ENCODE data around the gene S100A2.
"Not testable (repeated sequence)": the region's sequence is repeated elsewhere in the genome, so short reads cannot be mapped to it uniquely, and the experiment has no call there.

The S100A2 gene

DNA sequence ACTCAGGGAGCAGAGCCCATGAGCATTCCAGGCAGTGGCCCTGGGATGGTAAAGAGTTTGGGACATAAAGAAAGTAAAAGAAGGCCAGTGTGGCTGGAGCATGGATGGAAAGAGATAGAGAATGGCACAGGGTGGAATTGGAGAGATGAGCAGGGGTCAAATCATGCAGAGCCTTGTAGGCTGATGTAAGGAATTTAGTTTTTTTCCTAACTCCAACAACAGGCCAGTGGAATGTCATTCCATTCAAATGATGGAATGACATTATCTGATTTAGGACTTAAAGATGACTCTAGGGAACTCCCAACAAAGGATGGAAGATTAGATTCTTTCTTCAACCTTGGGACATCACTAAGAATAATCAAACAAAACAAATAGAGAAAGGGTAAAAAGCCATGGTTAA, 12.8 kb upstream of the S100A2 start:
- Mint-ChIP-seq H3K27me3 (peaks cover 35% of the 10 kb centered on the region), H3K27ac (no peak overlapping the region), H3K36me3 (ENCODE audit: low read depth) (no peaks in the 10 kb centered on the region), H3K4me1 (ENCODE audit: low read depth) (peaks cover 6% of the 10 kb centered on the region), H3K4me3 (no peak overlapping the region), H3K9me3 (no peaks in the 10 kb centered on the region)
- DNase-seq, result no peak

DNA sequence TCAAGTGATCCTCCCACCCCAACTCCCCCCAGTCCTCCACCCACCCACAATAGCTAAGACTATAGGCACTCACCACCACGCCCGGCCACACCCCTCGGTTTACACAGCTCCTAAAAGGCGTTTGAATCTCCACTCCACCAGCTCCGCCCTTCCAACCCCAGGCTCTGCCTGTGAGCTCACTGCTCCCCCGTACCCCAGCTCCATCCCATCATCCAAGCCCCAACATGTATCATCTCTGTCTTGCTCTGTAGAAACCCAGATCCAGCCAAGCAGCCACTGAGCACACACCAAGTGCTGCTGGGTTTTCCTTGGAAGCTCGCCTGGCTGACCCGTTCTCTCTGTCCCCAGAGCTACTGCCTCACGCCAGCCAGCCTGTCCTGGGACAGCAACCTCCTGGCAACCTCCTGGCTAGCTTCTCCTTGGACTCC, 12.0 kb upstream of the S100A2 start:
- no peak overlapping the region for H3K4me3 Mint-ChIP-seq
- no peak for DNase-seq
- peaks cover 35% of the 10 kb centered on the region for H3K27me3 Mint-ChIP-seq
- H3K4me1 Mint-ChIP-seq (ENCODE audit: low read depth), result peaks cover 15% of the 10 kb centered on the region
- H3K27ac Mint-ChIP-seq, result no peak overlapping the region
- no peaks in the 10 kb centered on the region for H3K9me3 Mint-ChIP-seq
- no peaks in the 10 kb centered on the region for H3K36me3 Mint-ChIP-seq (ENCODE audit: low read depth)

DNA sequence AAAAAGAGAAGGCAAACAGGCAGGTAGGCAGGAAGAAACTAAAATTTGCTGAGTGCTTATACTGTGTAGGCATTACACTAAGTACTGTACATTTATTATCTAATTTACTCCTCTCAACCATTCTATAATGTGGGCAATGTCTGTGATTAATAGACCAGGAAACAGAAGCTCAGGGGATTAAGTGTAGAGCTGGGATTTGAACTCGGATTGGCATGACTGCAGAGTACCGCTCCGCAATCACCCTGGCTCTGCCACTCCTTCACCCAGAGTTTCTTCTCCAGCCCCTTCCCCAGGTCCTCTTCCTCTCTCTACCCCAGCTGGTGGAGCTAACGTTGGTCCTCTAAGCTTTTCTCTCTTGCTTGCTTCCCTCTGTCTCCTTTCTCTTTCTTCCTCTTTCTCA, 11.5 kb upstream of the S100A2 start:
- Mint-ChIP-seq H3K36me3 (ENCODE audit: low read depth) (no peaks in the 10 kb centered on the region), H3K27me3 (peaks cover 35% of the 10 kb centered on the region), H3K4me3 (no peak overlapping the region), H3K4me1 (ENCODE audit: low read depth) (peaks cover 20% of the 10 kb centered on the region), H3K9me3 (no peaks in the 10 kb centered on the region), H3K27ac (no peak overlapping the region)
- no peak for DNase-seq

DNA sequence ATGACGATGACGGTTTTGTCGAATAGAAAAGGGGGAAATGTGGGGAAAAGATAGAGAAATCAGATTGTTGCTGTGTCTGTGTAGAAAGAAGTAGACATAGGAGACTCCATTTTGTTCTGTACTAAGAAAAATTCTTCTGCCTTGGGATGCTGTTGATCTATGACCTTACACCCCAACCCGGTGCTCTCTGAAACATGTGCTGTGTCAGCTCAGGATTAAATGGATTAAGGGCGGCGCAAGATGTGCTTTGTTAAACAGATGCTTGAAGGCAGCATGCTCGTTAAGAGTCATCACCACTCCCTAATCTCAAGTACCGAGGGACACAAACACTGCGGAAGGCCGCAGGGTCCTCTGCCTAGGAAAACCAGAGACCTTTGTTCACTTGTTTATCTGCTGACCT, 9.9 kb upstream of the S100A2 start:
- not testable (repeated sequence) for H3K9me3 Mint-ChIP-seq; DNase-seq; H3K36me3 Mint-ChIP-seq (ENCODE audit: low read depth); H3K27ac Mint-ChIP-seq; H3K4me3 Mint-ChIP-seq
- Mint-ChIP-seq H3K4me1 (ENCODE audit: low read depth) (peaks cover 33% of the 10 kb centered on the region), H3K27me3 (peaks cover 35% of the 10 kb centered on the region)

DNA sequence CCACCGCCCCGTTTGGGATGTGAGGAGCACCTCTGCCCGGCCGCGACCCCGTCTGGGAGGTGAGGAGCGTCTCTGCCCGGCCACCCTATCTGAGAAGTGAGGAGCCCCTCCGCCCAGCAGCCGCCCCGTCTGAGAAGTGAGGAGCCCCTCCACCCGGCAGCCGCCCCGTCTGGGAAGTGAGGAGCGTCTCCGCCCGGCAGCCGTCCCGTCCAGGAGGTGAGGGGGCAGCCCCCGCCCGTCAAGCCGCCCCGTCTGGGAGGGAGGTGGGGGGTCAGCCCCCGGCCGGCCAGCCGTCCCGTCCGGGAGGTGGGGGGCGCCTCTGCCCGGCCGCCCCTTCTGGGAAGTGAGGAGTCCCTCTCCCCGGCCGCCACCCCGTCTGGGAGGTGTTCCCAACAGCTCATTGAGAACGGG, 9.4 kb upstream of the S100A2 start:
- not testable (repeated sequence) for H3K36me3 Mint-ChIP-seq (ENCODE audit: low read depth); H3K4me3 Mint-ChIP-seq; DNase-seq; H3K27ac Mint-ChIP-seq; H3K9me3 Mint-ChIP-seq
- H3K27me3 Mint-ChIP-seq, result peaks cover 35% of the 10 kb centered on the region
- peaks cover 34% of the 10 kb centered on the region for H3K4me1 Mint-ChIP-seq (ENCODE audit: low read depth)

DNA sequence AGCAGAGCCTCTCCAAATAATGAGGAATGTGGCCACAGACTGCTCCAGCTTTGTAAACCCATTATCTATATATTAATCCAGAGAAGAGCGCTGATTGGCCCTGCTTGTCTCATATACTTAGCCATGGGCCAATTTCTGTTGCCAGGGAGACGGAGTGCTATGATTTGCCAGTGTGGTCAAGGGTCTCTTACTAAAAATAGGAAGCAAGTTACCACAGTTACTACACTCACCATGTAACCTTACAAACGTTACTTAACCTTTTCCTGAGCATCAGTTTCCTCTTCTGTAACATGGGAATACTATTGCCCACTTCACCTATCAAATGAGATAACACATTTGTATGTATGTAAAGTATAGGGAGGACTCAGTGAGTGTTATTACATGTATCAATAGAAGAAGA, 7.7 kb upstream of the S100A2 start:
- H3K9me3 Mint-ChIP-seq, result no peaks in the 10 kb centered on the region
- H3K36me3 Mint-ChIP-seq (ENCODE audit: low read depth), result no peaks in the 10 kb centered on the region
- peak overlapping the region; percentile 88 for H3K27ac Mint-ChIP-seq
- H3K4me3 Mint-ChIP-seq, result peak overlapping the region; percentile 24
- H3K27me3 Mint-ChIP-seq, result peaks cover 24% of the 10 kb centered on the region
- no peak for DNase-seq
- peaks cover 49% of the 10 kb centered on the region for H3K4me1 Mint-ChIP-seq (ENCODE audit: low read depth)

DNA sequence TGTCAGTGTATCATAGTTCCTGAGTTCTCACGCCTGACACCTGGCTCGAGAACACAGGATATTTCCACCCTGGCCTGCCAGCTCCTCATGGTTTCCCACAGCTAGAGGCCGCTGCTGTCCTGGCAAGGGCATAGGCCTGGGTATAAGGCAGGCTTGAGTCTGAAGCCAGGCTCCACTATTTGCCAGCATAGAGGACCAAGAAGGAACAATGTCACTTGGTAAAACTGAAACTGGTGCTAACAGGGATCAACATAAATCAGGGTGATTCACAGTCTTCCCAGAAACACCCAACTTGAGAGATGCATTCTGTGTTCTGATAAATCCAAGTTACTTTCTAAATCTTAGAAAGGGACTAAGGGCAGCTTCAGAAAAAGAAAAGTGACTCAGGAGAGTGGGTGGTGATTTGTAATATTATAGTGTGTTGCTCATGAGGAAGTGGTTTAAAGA, 6.9 kb upstream of the S100A2 start:
- H3K9me3 Mint-ChIP-seq, result no peaks in the 10 kb centered on the region
- DNase-seq, result peak; percentile 68
- no peak overlapping the region for H3K4me3 Mint-ChIP-seq
- H3K4me1 Mint-ChIP-seq (ENCODE audit: low read depth), result peaks cover 57% of the 10 kb centered on the region
- H3K27me3 Mint-ChIP-seq, result peaks cover 16% of the 10 kb centered on the region
- H3K27ac Mint-ChIP-seq, result peak overlapping the region; percentile 88
- H3K36me3 Mint-ChIP-seq (ENCODE audit: low read depth), result no peaks in the 10 kb centered on the region

DNA sequence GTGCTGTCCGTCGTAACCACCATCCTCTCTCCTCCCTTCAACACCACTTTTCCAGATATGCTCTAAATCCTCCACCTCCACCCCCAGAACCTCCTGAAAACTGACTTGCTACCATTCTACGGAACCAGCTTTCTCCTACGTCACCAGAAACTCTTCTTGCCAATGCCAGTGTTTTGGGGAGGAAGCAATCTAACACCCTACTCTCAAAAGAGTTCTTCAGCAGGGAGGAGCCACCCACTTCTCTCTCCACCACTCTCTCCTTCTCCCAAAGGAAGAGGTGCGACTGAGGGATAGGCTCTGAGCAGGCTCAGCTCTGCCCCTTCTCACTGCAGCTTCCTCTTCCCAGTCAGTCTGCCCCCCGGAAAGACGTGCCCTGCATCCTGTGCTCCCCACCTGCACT, 6.1 kb upstream of the S100A2 start:
- peaks cover 7% of the 10 kb centered on the region for H3K27me3 Mint-ChIP-seq
- DNase-seq, result no peak
- H3K27ac Mint-ChIP-seq, result peak overlapping the region; percentile 88
- no peaks in the 10 kb centered on the region for H3K9me3 Mint-ChIP-seq
- H3K4me3 Mint-ChIP-seq, result no peak overlapping the region
- peaks cover 65% of the 10 kb centered on the region for H3K4me1 Mint-ChIP-seq (ENCODE audit: low read depth)
- no peaks in the 10 kb centered on the region for H3K36me3 Mint-ChIP-seq (ENCODE audit: low read depth)

DNA sequence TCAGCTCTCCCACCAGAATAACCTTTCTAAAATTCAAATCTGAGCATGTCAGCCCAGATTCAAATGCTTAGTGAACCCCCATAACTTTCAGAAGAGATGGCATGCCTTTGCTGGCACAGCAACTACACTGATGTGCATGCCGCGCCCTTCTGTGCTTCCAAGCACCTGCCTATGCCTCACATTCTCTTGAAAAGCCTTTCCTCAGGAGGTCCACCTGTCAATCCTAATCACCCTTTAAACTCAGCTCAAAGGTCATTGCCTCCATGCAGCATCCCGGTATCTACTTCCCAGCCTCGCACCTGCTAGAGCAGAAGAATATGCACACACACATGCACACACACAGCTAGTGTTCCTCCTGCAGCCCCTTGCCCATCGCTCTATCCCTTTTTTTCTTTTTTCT, 5.2 kb upstream of the S100A2 start:
- H3K27me3 Mint-ChIP-seq, result peaks cover under 1% of the 10 kb centered on the region
- no peaks in the 10 kb centered on the region for H3K9me3 Mint-ChIP-seq
- no peak for DNase-seq
- no peak overlapping the region for H3K4me3 Mint-ChIP-seq
- peak overlapping the region; percentile 83 for H3K27ac Mint-ChIP-seq
- H3K36me3 Mint-ChIP-seq (ENCODE audit: low read depth), result no peaks in the 10 kb centered on the region
- H3K4me1 Mint-ChIP-seq (ENCODE audit: low read depth), result peaks cover 72% of the 10 kb centered on the region

DNA sequence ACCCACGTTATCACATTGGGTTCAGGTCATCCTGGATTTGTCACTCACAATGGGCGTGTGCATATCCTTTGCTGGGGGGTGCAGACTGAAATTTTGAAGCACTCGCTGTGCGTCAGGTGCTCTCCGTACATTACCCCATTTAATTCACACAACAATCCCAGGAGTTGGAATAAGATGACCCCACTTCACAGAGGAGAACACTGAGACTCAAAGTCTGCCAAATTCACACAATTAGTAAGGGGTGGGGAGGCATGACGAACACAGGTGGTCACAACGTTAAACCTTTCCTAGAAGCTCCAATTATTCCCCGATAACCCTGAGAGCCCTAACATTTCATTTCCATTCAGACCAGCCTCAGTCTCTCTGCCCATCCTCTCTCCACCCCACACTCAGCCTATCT, 3.8 kb upstream of the S100A2 start:
- H3K36me3 Mint-ChIP-seq (ENCODE audit: low read depth), result no peaks in the 10 kb centered on the region
- no peak for DNase-seq
- no peak overlapping the region for H3K4me3 Mint-ChIP-seq
- no peaks in the 10 kb centered on the region for H3K9me3 Mint-ChIP-seq
- H3K4me1 Mint-ChIP-seq (ENCODE audit: low read depth), result peaks cover 79% of the 10 kb centered on the region
- no peaks in the 10 kb centered on the region for H3K27me3 Mint-ChIP-seq
- peak overlapping the region; percentile 41 for H3K27ac Mint-ChIP-seq

DNA sequence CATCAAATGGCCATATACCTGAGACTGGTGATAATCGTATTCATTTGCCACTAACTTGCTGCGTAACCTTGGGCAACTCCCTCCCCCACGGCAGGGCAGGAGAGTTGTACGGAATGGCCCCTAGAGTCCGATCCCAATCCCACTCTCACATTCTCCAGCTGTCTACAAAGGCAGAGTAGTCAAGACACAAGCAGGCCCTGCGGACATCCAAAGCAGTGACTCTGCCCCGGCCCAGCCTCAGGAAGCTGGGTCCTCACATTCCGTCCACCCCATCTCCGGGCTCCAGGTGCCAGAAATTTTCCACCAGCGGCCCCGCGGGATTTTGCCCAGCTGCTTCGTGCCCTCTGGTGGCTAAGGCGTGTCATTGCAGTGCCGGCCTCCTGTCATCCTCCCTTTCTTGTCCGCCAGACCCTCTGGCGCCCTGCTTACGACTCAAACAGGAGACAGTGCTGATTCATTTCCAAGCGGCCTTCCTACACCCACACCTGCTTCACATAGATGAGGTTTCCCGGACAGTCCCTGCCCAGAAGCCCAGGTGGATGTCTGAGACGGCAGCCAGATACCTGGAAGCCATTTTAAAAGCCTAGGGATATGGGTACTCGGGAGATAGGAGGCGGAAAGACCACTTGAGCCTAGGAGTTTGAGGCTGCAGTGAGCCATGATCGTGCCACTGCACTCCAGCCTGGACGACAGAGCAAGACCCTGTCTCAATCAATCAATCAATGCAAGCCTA, 2.9 kb upstream of the S100A2 start:
- peaks cover 73% of the 10 kb centered on the region for H3K4me1 Mint-ChIP-seq (ENCODE audit: low read depth)
- no peaks in the 10 kb centered on the region for H3K27me3 Mint-ChIP-seq
- DNase-seq, result peak; percentile 88
- H3K27ac Mint-ChIP-seq, result peak overlapping the region; percentile 95
- H3K9me3 Mint-ChIP-seq, result no peaks in the 10 kb centered on the region
- H3K4me3 Mint-ChIP-seq, result peak overlapping the region; percentile 46
- H3K36me3 Mint-ChIP-seq (ENCODE audit: low read depth), result no peaks in the 10 kb centered on the region

DNA sequence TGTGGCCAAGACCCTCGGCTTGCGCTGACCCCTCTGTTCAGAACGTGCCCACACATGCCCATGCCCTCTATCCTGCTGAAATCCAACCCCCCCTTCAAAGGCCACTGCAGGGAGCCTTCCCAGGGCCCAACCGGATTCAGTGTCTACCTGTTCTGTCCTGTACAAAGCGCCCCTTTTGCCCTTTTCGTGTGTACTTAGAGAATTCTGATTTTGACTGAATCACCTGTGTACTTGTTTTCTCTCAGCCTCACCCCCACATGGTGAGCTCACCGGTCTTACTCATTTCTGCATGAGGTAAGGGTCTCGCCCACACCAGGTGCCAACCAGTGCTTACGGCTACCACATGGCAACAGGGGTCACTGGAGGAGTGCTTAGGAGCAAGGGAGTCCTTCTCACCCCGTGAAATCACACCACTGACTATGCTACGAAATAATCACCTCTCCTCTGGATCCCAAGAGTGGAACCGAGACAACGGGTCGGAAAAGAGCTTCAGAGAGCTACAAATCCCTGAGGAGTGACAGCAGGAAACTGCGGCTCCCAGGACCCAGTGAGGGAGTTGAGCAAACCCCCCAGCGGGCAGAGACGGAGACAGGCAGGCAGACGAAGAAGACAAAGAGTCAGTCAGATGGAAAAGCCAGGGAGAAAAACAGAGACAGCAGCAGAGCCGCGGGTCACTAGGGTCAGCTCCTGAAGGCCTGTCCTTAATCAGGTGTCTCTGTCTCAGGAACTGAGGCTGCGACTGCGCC, 2.1 kb upstream of the S100A2 start:
- peak; percentile 65 for DNase-seq
- Mint-ChIP-seq H3K27ac (peak overlapping the region; percentile 95), H3K27me3 (no peaks in the 10 kb centered on the region), H3K9me3 (no peaks in the 10 kb centered on the region), H3K36me3 (ENCODE audit: low read depth) (no peaks in the 10 kb centered on the region), H3K4me1 (ENCODE audit: low read depth) (peaks cover 66% of the 10 kb centered on the region), H3K4me3 (peak overlapping the region; percentile 50)

DNA sequence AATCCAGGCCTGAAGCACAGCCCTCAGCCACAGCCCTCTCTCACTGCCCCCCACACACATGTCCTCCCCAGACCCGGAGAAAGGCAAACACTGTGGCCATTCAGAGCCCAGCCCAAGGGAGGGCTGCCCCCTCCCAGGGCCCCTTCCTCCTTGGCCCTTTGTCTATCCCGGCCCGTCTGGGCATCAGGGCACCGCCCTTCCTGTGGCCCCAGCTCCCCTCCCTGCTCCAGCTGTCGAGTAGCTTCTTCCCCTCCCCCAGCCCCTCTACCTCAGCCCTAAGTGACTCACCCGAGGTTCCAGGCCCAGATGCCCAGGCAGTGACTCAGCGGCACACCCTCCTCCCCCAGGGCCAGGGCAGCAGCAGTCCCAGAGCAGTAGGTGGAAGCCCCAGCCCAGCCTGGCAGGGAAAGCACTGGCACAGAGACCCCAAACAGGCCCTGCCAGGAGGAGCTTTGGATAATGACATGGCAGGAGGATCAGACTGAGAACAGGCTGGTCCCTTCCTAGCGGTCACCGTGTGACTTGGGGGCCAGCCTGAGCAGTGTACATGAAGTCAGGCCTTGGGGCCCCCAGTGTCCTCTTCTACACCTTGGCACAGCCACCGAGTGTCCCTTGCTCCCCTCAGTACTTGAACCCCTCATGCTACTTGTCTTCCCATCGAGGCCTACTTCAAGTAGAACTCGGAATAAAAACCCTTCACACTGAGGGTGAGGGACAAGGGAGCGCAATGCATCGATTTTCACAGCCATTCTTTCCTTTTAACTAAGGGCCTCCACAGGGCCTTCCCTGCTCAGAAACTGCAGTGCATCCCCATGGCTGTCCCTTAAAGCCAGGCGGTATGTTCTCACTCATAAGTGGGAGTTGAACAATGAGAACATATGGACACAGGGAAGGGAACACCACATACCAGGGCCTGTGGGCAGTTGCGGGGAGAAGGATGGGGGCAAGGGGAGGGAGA, 1.0 kb upstream of the S100A2 start:
- peak overlapping the region; percentile 98 for H3K27ac Mint-ChIP-seq
- no peaks in the 10 kb centered on the region for H3K9me3 Mint-ChIP-seq
- H3K36me3 Mint-ChIP-seq (ENCODE audit: low read depth), result no peaks in the 10 kb centered on the region
- peak; percentile 86 for DNase-seq
- H3K4me3 Mint-ChIP-seq, result peak overlapping the region; percentile 65
- peaks cover 55% of the 10 kb centered on the region for H3K4me1 Mint-ChIP-seq (ENCODE audit: low read depth)
- no peaks in the 10 kb centered on the region for H3K27me3 Mint-ChIP-seq

DNA sequence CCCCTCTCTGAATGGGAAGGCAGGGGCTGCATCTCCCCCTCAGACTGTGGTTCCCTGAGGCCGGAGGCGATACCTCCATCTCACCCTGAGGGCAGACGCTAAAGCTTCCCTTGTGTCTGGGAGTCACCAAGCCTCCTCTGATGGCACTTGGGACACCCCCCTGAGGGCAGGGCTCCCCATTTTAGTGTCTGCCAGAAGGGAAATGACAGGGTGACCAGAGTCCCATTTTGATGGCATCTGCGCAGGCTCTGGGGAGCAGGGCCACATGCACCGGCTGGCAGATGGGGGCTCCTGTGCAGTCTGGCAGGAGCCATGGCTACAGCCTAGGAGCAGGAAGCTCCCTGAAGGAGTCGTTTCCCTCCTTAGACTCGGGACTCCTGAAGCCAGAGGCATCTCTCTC, 1.7 kb downstream of the S100A2 start:
- Mint-ChIP-seq H3K9me3 (no peaks in the 10 kb centered on the region), H3K36me3 (ENCODE audit: low read depth) (no peaks in the 10 kb centered on the region), H3K27me3 (no peaks in the 10 kb centered on the region), H3K4me3 (no peak overlapping the region), H3K4me1 (ENCODE audit: low read depth) (peaks cover 36% of the 10 kb centered on the region), H3K27ac (no peak overlapping the region)
- DNase-seq, result no peak

Measured in activated T-cell treated with anti-CD3 and anti-CD28 coated beads, Interleukin-2, amount 50 U/mL, for 24 hours (primary cell).